Subcutaneous adipose tissue (tissue), 4 donors: ENCODE measurements around the gene ZNF474. TPM values are rescaled to one million over a fixed set of nuclear protein-coding genes. Genes with fewer than 3 reads are reported as not detected.

Source experiments
- CTCF ChIP-seq: fragments of 450-650 bp; IDR thresholded peaks from one replicate; pipeline ENCODE4 v1.5.1; 2016; ENCODE audit warnings: low read depth, mild to moderate bottlenecking, control low read depth, antibody characterized with exemption, moderate library complexity
- total RNA-seq, 4 donors: library from RNA; depleted of rRNA; stranded (reverse); fragments of >200 nt; gene quantifications; one replicate each; pipeline ENCODE4 v1.1.0, GENCODE V29; 2016

Gene ZNF474
- total RNA-seq, 4 donors from 2014 or later: 0.44 TPM; not detected in 3

GRCh38 chr5:122137702-122138101 is 8.4 kb downstream of the ZNF474 start:
- no peak for TF ChIP-seq CTCF

- TF ChIP-seq CTCF: no peak
These were observed 9.0 kb downstream of the ZNF474 start for GRCh38 chr5:122138356-122138755.

- TF ChIP-seq CTCF: no peak
These were observed 11.6 kb downstream of the ZNF474 start for GRCh38 chr5:122140900-122141299.

- no peak for TF ChIP-seq CTCF
These were observed 12.4 kb downstream of the ZNF474 start for GRCh38 chr5:122141751-122142150.

- no peak for TF ChIP-seq CTCF
These were observed 13.3 kb downstream of the ZNF474 start for GRCh38 chr5:122142480-122143164.

GRCh38 chr5:122144236-122144635 is 14.9 kb downstream of the ZNF474 start:
- TF ChIP-seq CTCF: no peak

GRCh38 chr5:122145906-122146305 is 16.6 kb downstream of the ZNF474 start:
- TF ChIP-seq CTCF: no peak
